Tibial artery (tissue), 4 donors: Measurements from ENCODE around the gene PTPRD.

Experiments
- DNase-seq, 2 donors: peaks; one replicate each; pipeline ENCODE4 v3.0.0-alpha.2; 2019
- H3K27ac ChIP-seq, 2 donors: fragments of 200-600 bp; sonication (generic) in 1 of 2; 1 replicate in 1 of 2; 2 replicates in 1 of 2; pipeline ENCODE4 v1.5.1; 2018 to 2019; ENCODE audit warnings: mild to moderate bottlenecking in 1 of 2
- H3K27me3 ChIP-seq, 2 donors: fragments of 200-600 bp; sonication (generic) in 1 of 2; one replicate each; pipeline versions ENCODE4 v1.5.1 to v1.6.0; 2016 to 2019
- H3K36me3 ChIP-seq, 3 donors: fragments of 200-600 bp; sonication (generic) in 2 of 3; one replicate each; pipeline ENCODE4 v1.5.1; 2016 to 2019; ENCODE audit warnings: mild to moderate bottlenecking in 2 of 3
- H3K4me1 ChIP-seq, 4 donors: fragments of 200-600 bp; sonication (generic) in 2 of 4; 1 replicate in 3 of 4; 2 replicates in 1 of 4; pipeline ENCODE4 v1.5.1; 2016 to 2019
- H3K4me3 ChIP-seq, 2 donors: fragments of 200-600 bp; sonication (generic) in 1 of 2; 1 replicate in 1 of 2; 2 replicates in 1 of 2; pipeline ENCODE4 v1.5.1; 2018 to 2019; ENCODE audit warnings: mild to moderate bottlenecking in 2 of 2
- H3K9me3 ChIP-seq, 3 donors: fragments of 200-600 bp; sonication (generic) in 1 of 3; one replicate each; pipeline ENCODE4 v1.5.1; 2016 to 2019
- CTCF ChIP-seq, 2 experiments: fragments of 200-600 bp in 1 of 2; fragments of 450-650 bp in 1 of 2; IDR thresholded peaks; one replicate each; pipeline ENCODE4 v1.5.1; 2017 to 2019; ENCODE audit warnings: antibody characterized with exemption in 2 of 2, mild to moderate bottlenecking in 1 of 2, moderate library complexity in 1 of 2
- intact Hi-C: fragments of 100-400 bp; cut with DNase I; formaldehyde crosslinking; loops from one replicate; pipeline ENCODE4 v1.15.0; 2023; ENCODE audit warnings: low total_unique reads

PTPRD gene

GRCh38 chr9:9764821-9765220 is 848.0 kb downstream of the PTPRD start:
- no peak for DNase-seq
- no peak overlapping the region for H3K4me3 ChIP-seq
- no peaks in the 10 kb centered on the region for H3K36me3 ChIP-seq
- peaks cover 0 to 14% (median 5%) of the 10 kb centered on the region in 4 donors for H3K4me1 ChIP-seq
- peak overlapping the region; percentile 41 to 66 for H3K27ac ChIP-seq
- intact Hi-C loops: no loop called here
- peaks cover 0 to 5% (median 0%) of the 10 kb centered on the region in 3 donors for H3K9me3 ChIP-seq
- H3K27me3 ChIP-seq: no peaks in the 10 kb centered on the region
- TF ChIP-seq CTCF (IDR thresholded peaks at IDR 0.05): no peak

- no peaks in the 10 kb centered on the region for H3K27me3 ChIP-seq
- intact Hi-C loops: no loop called here
- no peak for DNase-seq
- H3K9me3 ChIP-seq: no peaks in the 10 kb centered on the region
- no peak overlapping the region for H3K4me3 ChIP-seq
- TF ChIP-seq CTCF (IDR thresholded peaks at IDR 0.05): no peak
- H3K36me3 ChIP-seq: no peaks in the 10 kb centered on the region
- peaks cover 0 to 68% (median 9%) of the 10 kb centered on the region in 4 donors for H3K4me1 ChIP-seq
- H3K27ac ChIP-seq: peak overlapping the region; percentile 13 to 68
These were observed 858.6 kb downstream of the PTPRD start for GRCh38 chr9:9754186-9754585.

- H3K27me3 ChIP-seq: no peaks in the 10 kb centered on the region
- no peak for TF ChIP-seq CTCF (IDR thresholded peaks at IDR 0.05)
- no peak overlapping the region for H3K4me3 ChIP-seq
- DNase-seq: no peak
- intact Hi-C loops: no loop called here
- H3K27ac ChIP-seq: peak overlapping the region; percentile 33 to 68
- H3K4me1 ChIP-seq: peaks cover 0 to 68% (median 9%) of the 10 kb centered on the region in 4 donors
- H3K9me3 ChIP-seq: no peaks in the 10 kb centered on the region
- H3K36me3 ChIP-seq: no peaks in the 10 kb centered on the region
These were observed 859.5 kb downstream of the PTPRD start for GRCh38 chr9:9753266-9753665.

GRCh38 chr9:9752722-9753121 is 860.1 kb downstream of the PTPRD start:
- Histone ChIP-seq H3K4me3 (no peak overlapping the region), H3K9me3 (no peaks in the 10 kb centered on the region), H3K27me3 (no peaks in the 10 kb centered on the region), H3K27ac (peak overlapping the region; percentile 33 to 68), H3K4me1 (peaks cover 0 to 68% (median 9%) of the 10 kb centered on the region in 4 donors), H3K36me3 (no peaks in the 10 kb centered on the region)
- TF ChIP-seq CTCF (IDR thresholded peaks at IDR 0.05): no peak
- intact Hi-C loops: no loop called here
- peak in 1 of 2 donors; percentile 74 for DNase-seq

- Histone ChIP-seq H3K4me1 (peaks cover 0 to 65% (median 9%) of the 10 kb centered on the region in 4 donors), H3K27ac (peak overlapping the region in 1 of 2 donors; percentile 68), H3K9me3 (no peaks in the 10 kb centered on the region), H3K27me3 (no peaks in the 10 kb centered on the region), H3K4me3 (no peak overlapping the region), H3K36me3 (no peaks in the 10 kb centered on the region)
- intact Hi-C loops: no loop called here
- no peak for DNase-seq
- no peak for TF ChIP-seq CTCF (IDR thresholded peaks at IDR 0.05)
These were observed 860.8 kb downstream of the PTPRD start for GRCh38 chr9:9751996-9752395.

GRCh38 chr9:9750719-9751118 is 862.1 kb downstream of the PTPRD start:
- Histone ChIP-seq H3K27ac (peak overlapping the region in 1 of 2 donors; percentile 22), H3K36me3 (no peaks in the 10 kb centered on the region), H3K4me1 (peaks cover 0 to 57% (median 9%) of the 10 kb centered on the region in 4 donors), H3K4me3 (no peak overlapping the region), H3K9me3 (no peaks in the 10 kb centered on the region), H3K27me3 (no peaks in the 10 kb centered on the region)
- no peak for DNase-seq
- intact Hi-C loops: no loop called here
- no peak for TF ChIP-seq CTCF (IDR thresholded peaks at IDR 0.05)
